ENCODE measurements around the gene VPS18. TPM values are rescaled to one million over a fixed set of nuclear protein-coding genes. Genes with fewer than 3 reads are reported as not detected.
A peak's percentile ranks its signal among the peaks of the same experiment; 100 is the strongest.
"Not testable (repeated sequence)": the region's sequence is repeated elsewhere in the genome, so short reads cannot be mapped to it uniquely, and the experiment has no call there.

The VPS18 gene
- total RNA-seq, 1 experiment from 2014 or later, result 12.6 TPM

- Histone ChIP-seq H3K9ac (ENCODE audit: low read length) (peak overlapping the region; percentile 63), H3K4me1 (ENCODE audit: low read length) (peaks cover 25% of the 10 kb centered on the region), H3K79me2 (ENCODE audit: low read length) (no peaks in the 10 kb centered on the region), H3K36me3 (ENCODE audit: insufficient read depth, low read length) (no peaks in the 10 kb centered on the region), H3K4me2 (ENCODE audit: low read depth, low read length, poor library complexity, severe bottlenecking) (peak overlapping the region; percentile 73), H3K27ac (ENCODE audit: low read length) (peak overlapping the region; percentile 78; the same call in 1 of the 2 replicates), H3K27me3 (ENCODE audit: low read length) (no peaks in the 10 kb centered on the region), H3K9me2 (replicated peaks; ENCODE audit: insufficient read depth, low read length) (no peaks in the 10 kb centered on the region), H2AFZ (ENCODE audit: low read length) (peak overlapping the region; percentile 90; the same call in 1 of the 2 replicates), H3K9me3 (ENCODE audit: low read length) (no peaks in the 10 kb centered on the region), H4K20me1 (ENCODE audit: insufficient read depth, low read depth, low read length) (no peaks in the 10 kb centered on the region), H3K4me3 (ENCODE audit: low read length) (no peak overlapping the region; the same call in 1 of the 2 replicates)
- peak; percentile 95 for DNase-seq
Measured at GRCh38 chr15:40859206-40859851, 34.9 kb upstream of the VPS18 start.

GRCh38 chr15:40861147-40861546, 33.1 kb upstream of the VPS18 start:
- not testable (repeated sequence) for H3K9me3 ChIP-seq (ENCODE audit: low read length); H3K36me3 ChIP-seq (ENCODE audit: insufficient read depth, low read length); H3K27ac ChIP-seq (ENCODE audit: low read length); H4K20me1 ChIP-seq (ENCODE audit: insufficient read depth, low read depth, low read length); H2AFZ ChIP-seq (ENCODE audit: low read length); H3K4me3 ChIP-seq (ENCODE audit: low read length); H3K27me3 ChIP-seq (ENCODE audit: low read length); H3K4me2 ChIP-seq (ENCODE audit: low read depth, low read length, poor library complexity, severe bottlenecking); H3K9ac ChIP-seq (ENCODE audit: low read length); H3K9me2 ChIP-seq (replicated peaks; ENCODE audit: insufficient read depth, low read length); DNase-seq; H3K79me2 ChIP-seq (ENCODE audit: low read length)
- peaks cover 25% of the 10 kb centered on the region for H3K4me1 ChIP-seq (ENCODE audit: low read length)

DNA sequence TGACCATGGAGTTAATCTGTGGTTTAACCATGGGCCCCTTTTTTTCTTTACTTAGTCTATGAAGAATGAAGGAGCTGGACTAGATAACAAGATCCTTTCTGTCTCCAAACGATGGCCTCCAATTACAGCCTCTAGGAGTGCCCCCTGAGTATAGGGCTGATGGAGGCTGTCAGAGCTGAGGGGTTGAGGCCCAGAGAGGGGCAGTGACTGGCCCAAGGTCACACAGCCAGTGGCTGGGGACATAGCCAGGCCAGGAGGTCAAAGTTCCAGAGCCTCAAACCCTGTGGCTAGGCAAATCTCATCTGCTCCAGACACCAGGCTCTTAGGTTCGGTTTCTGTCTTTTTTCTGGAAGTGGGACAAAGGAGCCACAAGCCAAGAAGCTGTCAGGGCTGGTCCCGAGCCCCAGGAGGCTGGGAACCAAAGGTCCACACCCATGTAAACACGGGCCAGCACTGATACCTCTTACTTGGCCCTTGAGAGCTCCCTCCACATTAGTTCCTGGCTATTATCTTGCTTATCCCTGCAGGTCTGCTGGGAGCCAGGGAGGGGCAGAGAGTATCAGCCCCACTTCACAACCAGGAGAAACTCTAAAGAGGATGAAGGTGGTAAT, 30.5 kb upstream of the VPS18 start:
- Histone ChIP-seq H4K20me1 (ENCODE audit: insufficient read depth, low read depth, low read length) (no peaks in the 10 kb centered on the region), H3K4me3 (ENCODE audit: low read length) (no peak overlapping the region), H3K9me3 (ENCODE audit: low read length) (no peaks in the 10 kb centered on the region), H2AFZ (ENCODE audit: low read length) (no peak overlapping the region), H3K36me3 (ENCODE audit: insufficient read depth, low read length) (no peaks in the 10 kb centered on the region), H3K79me2 (ENCODE audit: low read length) (no peaks in the 10 kb centered on the region), H3K9me2 (replicated peaks; ENCODE audit: insufficient read depth, low read length) (no peaks in the 10 kb centered on the region), H3K27ac (ENCODE audit: low read length) (no peak overlapping the region), H3K27me3 (ENCODE audit: low read length) (no peaks in the 10 kb centered on the region), H3K9ac (ENCODE audit: low read length) (no peak overlapping the region), H3K4me1 (ENCODE audit: low read length) (peaks cover 9% of the 10 kb centered on the region), H3K4me2 (ENCODE audit: low read depth, low read length, poor library complexity, severe bottlenecking) (no peak overlapping the region)
- DNase-seq, result no peak

DNA sequence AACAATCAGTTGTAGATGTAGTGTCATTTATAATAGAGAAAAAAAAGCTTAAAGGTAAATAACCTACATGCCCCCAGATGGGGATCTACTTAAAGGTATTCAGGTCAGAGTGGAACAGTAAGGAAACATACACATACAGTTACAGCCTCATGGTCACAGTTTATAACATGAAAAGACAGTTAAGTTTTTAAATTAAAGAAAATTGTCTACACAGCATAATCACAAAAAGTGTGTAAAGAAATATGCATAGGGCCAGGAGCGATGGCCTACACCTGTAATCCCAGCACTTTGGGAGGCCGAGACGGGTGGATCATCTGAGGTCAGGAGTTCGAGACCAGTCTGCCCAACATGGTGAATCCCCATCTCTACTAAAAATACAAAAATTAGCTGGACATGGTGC, 27.1 kb upstream of the VPS18 start:
- H3K4me1 ChIP-seq (ENCODE audit: low read length), result peaks cover 7% of the 10 kb centered on the region
- H3K4me3 ChIP-seq (ENCODE audit: low read length), result no peak overlapping the region
- no peaks in the 10 kb centered on the region for H3K9me3 ChIP-seq (ENCODE audit: low read length)
- H3K27ac ChIP-seq (ENCODE audit: low read length), result no peak overlapping the region
- H3K27me3 ChIP-seq (ENCODE audit: low read length), result no peaks in the 10 kb centered on the region
- H3K4me2 ChIP-seq (ENCODE audit: low read depth, low read length, poor library complexity, severe bottlenecking), result no peak overlapping the region
- DNase-seq, result no peak
- H3K36me3 ChIP-seq (ENCODE audit: insufficient read depth, low read length), result no peaks in the 10 kb centered on the region
- H2AFZ ChIP-seq (ENCODE audit: low read length), result no peak overlapping the region
- no peak overlapping the region for H3K9ac ChIP-seq (ENCODE audit: low read length)
- no peaks in the 10 kb centered on the region for H3K79me2 ChIP-seq (ENCODE audit: low read length)
- H4K20me1 ChIP-seq (ENCODE audit: insufficient read depth, low read depth, low read length), result no peaks in the 10 kb centered on the region
- H3K9me2 ChIP-seq (replicated peaks; ENCODE audit: insufficient read depth, low read length), result no peaks in the 10 kb centered on the region

GRCh38 chr15:40869686-40870085, 24.6 kb upstream of the VPS18 start:
- H3K9me3 ChIP-seq (ENCODE audit: low read length), result no peaks in the 10 kb centered on the region
- no peaks in the 10 kb centered on the region for H3K9me2 ChIP-seq (replicated peaks; ENCODE audit: insufficient read depth, low read length)
- H3K27ac ChIP-seq (ENCODE audit: low read length), result no peak overlapping the region
- H3K36me3 ChIP-seq (ENCODE audit: insufficient read depth, low read length), result no peaks in the 10 kb centered on the region
- H3K4me1 ChIP-seq (ENCODE audit: low read length), result peaks cover 22% of the 10 kb centered on the region
- no peak overlapping the region for H3K9ac ChIP-seq (ENCODE audit: low read length)
- H3K27me3 ChIP-seq (ENCODE audit: low read length), result no peaks in the 10 kb centered on the region
- H3K4me2 ChIP-seq (ENCODE audit: low read depth, low read length, poor library complexity, severe bottlenecking), result no peak overlapping the region
- H3K4me3 ChIP-seq (ENCODE audit: low read length), result no peak overlapping the region
- no peaks in the 10 kb centered on the region for H3K79me2 ChIP-seq (ENCODE audit: low read length)
- no peak overlapping the region for H2AFZ ChIP-seq (ENCODE audit: low read length)
- DNase-seq, result no peak
- H4K20me1 ChIP-seq (ENCODE audit: insufficient read depth, low read depth, low read length), result no peaks in the 10 kb centered on the region

DNA sequence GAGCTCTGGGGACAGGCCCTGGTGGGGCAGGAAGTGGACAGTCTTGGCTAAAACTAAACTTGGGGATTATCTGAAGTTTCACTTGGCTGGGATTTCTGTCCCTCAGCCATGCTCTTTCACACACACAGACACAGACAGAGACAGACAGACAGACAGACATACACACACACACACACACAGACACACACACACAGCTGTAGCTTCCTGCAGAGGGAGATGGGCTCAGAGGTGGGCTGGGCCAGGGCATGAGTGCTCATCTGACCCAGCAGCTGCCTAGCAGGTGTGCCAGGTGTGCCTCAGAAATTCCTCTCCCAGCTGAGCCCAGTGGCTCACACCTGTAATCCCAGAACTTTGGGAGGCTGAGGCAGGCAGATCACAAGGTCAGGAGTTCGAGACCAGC, 23.5 kb upstream of the VPS18 start:
- Histone ChIP-seq H3K9me3 (ENCODE audit: low read length) (no peaks in the 10 kb centered on the region), H3K36me3 (ENCODE audit: insufficient read depth, low read length) (no peaks in the 10 kb centered on the region), H3K4me2 (ENCODE audit: low read depth, low read length, poor library complexity, severe bottlenecking) (no peak overlapping the region), H4K20me1 (ENCODE audit: insufficient read depth, low read depth, low read length) (no peaks in the 10 kb centered on the region), H3K27me3 (ENCODE audit: low read length) (no peaks in the 10 kb centered on the region), H3K9me2 (replicated peaks; ENCODE audit: insufficient read depth, low read length) (no peaks in the 10 kb centered on the region), H3K79me2 (ENCODE audit: low read length) (no peaks in the 10 kb centered on the region), H3K4me1 (ENCODE audit: low read length) (peaks cover 22% of the 10 kb centered on the region), H3K9ac (ENCODE audit: low read length) (no peak overlapping the region), H2AFZ (ENCODE audit: low read length) (no peak overlapping the region), H3K4me3 (ENCODE audit: low read length) (no peak overlapping the region), H3K27ac (ENCODE audit: low read length) (no peak overlapping the region)
- DNase-seq, result no peak

DNA sequence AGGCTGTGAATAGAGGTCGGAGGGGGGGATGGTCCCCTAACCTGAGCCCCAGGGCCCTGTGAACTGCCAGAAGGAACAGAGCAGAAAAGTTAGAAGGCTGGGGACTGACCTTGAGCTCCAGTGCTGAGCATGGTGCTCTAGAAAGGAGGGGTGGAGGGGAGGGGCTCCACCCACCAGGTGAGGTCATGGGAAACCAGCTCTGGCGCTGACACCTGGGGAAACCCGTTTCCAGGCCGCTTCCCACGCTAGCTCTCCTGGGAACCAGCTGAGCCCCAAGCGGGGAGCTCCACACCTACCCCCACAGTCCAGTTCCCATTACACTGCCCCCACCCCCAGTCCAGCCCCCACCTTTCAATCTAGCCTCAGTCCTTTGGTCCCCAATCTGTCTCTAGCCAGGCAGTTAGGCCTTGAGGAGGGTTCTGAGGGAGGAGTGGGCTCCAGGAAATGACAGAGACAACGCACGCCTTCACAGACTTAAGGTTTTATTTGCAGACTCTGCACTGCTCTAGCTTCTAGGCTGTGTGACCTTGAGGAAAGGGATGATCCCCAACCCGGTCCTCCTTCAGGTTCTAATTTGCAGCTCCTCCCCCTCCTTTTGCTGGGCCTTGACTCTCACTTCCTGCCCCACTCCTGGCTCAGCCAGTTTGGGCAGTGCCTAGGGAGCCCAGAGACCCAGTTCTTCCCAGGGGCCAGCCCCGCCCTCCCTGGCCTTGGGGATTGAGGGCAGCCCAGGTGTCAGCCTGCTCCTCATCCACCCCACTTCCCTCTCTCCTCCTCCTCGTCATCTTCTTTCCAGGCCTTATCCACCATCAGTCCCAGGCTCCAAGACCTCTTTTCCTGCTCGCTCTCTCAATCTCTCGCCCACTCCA, 22.3 kb upstream of the VPS18 start:
- peak; percentile 46 for DNase-seq
- H3K4me3 ChIP-seq (ENCODE audit: low read length), result no peak overlapping the region
- no peak overlapping the region for H2AFZ ChIP-seq (ENCODE audit: low read length)
- H3K4me1 ChIP-seq (ENCODE audit: low read length), result peaks cover 22% of the 10 kb centered on the region
- H3K27ac ChIP-seq (ENCODE audit: low read length), result no peak overlapping the region
- no peaks in the 10 kb centered on the region for H3K27me3 ChIP-seq (ENCODE audit: low read length)
- H3K9me3 ChIP-seq (ENCODE audit: low read length), result no peaks in the 10 kb centered on the region
- H3K9ac ChIP-seq (ENCODE audit: low read length), result no peak overlapping the region
- H3K4me2 ChIP-seq (ENCODE audit: low read depth, low read length, poor library complexity, severe bottlenecking), result no peak overlapping the region
- H3K36me3 ChIP-seq (ENCODE audit: insufficient read depth, low read length), result no peaks in the 10 kb centered on the region
- H3K9me2 ChIP-seq (replicated peaks; ENCODE audit: insufficient read depth, low read length), result no peaks in the 10 kb centered on the region
- no peaks in the 10 kb centered on the region for H4K20me1 ChIP-seq (ENCODE audit: insufficient read depth, low read depth, low read length)
- no peaks in the 10 kb centered on the region for H3K79me2 ChIP-seq (ENCODE audit: low read length)
